ENCODE data around the gene RBAK.
"Not testable (repeated sequence)": the region's sequence is repeated elsewhere in the genome, so short reads cannot be mapped to it uniquely, and the experiment has no call there.

Gene RBAK

GRCh38 chr7:5045558-5046396, at the start of gene RBAK:
RBAK (plus strand) TSS chr7:5045860; CDS start chr7:5048077, 2,217 bp downstream.
- peak; percentile 83 for DNase-seq (ENCODE audit: low spot score)

DNA sequence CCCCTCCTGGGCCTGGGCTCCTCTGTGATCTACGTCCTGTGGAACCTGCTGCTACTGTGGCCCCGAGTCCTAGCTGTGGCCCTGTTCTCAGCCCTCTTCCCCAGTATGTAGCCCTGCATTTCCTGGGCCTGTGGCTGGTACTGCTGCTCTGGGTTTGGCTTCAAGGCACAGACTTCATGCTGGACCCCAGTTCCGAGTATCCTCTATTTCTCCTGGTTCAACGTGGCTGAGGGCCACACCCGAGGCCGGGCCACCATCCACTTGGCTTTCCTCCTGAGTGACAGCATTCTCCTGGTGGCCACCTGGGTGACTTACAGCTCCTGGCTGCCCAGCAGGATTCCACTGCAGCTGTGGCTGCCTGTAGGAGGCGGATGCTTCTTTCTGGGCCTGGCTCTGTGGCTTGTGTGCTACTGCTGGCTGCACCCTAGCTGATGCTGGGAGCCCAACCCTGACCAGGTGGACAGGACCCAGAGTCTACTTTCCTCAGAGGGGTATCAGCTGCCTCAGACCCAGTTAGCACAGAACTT, 48.9 kb upstream of the RBAK start:
- DNase-seq (ENCODE audit: low spot score) = no peak

GRCh38 chr7:4998244-4998643, 47.4 kb upstream of the RBAK start:
- no peak for DNase-seq (ENCODE audit: low spot score)

DNA sequence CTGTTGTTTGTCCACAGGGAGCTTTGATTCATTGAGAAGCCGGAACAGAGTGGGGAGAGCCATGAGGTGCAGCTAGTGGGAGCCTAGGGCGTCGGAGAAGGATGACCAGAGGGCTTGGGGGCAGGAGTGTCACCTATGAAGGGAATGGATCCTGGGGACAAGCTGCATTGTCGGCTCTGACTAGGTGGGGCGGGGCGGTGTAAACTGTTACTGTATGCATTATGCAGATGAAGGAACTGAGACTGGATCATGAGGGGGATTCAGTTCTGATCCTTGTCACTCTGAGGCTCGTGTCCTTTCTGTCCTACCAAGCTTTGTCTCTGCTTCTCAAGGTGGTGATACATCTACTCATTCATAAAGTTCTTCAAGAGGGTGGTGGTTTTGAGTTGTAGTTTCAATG, 46.8 kb upstream of the RBAK start:
- no peak for DNase-seq (ENCODE audit: low spot score)

- no peak for DNase-seq (ENCODE audit: low spot score)
These were observed 46.2 kb upstream of the RBAK start for GRCh38 chr7:4999369-4999950.

- DNase-seq (ENCODE audit: low spot score) = no peak
These were observed 44.7 kb upstream of the RBAK start for GRCh38 chr7:5001003-5001402.

DNA sequence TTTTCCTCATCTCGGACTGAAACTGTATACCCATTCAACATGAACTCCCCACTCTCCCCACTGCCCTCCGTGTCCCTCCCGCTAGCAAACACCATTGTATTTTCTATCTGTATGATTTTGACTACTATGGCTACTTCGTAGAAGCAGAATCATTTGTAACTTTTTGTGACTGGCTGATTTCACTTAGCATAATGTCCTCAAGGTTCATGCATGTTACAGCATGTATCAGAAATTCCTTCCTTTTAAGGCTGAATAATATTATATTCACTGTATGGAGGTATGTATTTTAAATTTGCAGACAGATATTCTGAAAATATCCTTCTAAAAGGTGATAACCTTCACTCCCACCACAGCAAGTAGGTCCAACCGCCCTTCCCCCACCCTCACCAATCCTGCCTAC, 43.7 kb upstream of the RBAK start:
- DNase-seq (ENCODE audit: low spot score) = no peak

DNA sequence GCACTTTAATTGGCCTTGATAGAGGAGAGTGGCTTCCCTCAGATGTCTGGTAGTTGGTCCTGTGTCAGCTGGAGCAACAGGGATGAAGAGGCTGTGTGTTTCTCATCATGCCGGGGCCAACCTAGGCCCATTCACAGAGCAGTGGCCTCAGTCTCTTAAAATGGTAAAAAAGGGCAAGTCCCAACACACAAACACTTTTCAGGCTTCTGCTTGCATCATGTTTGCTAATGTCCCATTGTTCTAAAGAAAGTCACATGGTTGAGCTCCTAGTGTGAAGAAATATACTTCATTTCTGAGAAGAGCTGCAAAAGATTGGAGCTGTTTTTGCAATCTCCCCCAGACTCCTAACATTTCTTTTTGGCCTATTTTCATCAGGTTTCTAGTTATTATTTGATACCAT, 40.6 kb upstream of the RBAK start:
- no peak for DNase-seq (ENCODE audit: low spot score)

DNA sequence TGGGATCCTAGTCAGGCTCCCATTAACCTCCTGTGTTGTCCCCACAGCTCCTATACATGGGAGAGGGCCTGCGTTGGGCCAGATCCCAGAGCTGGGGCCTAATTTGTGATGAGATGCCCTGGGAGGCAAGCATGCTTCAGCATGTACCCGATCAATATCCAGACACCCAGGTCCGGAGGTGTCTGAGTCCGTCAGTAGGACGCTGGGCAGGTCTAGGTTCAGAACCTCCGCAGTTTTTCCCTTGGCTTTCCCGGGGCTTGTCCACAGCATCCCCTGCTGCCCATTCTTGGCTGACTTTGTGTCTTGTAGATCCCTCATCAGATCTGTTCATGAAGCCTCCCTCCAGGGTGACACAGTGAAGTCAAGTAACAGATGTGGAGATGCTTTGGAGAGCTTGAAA, 32.7 kb upstream of the RBAK start:
- no peak for DNase-seq (ENCODE audit: low spot score)

DNA sequence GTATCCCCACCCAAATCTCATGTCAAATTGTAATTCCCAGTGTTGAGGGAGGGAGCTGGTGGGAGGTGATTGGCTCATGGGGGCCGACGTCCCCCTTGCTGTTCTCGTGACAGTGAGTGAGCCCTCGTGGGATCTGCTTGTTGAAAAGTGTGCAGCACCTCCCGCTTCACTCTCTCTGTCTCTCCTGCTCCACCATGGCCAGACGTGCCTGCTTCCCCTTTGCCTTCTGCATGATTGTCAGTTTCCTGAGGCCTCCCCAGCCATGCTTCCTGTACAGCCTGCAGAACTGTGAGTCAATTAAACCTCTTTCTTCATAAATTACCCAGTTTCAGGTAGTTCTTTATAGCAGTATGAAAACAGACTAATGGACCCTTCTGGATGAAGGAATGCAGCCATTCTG, 29.7 kb upstream of the RBAK start:
- not testable (repeated sequence) for DNase-seq (ENCODE audit: low spot score)

GRCh38 chr7:5017626-5018025, 28.0 kb upstream of the RBAK start:
- DNase-seq (ENCODE audit: low spot score) = not testable (repeated sequence)

- DNase-seq (ENCODE audit: low spot score) = no peak
These were observed 25.6 kb upstream of the RBAK start for GRCh38 chr7:5020098-5020497.

GRCh38 chr7:5020976-5021550, 24.6 kb upstream of the RBAK start:
- DNase-seq (ENCODE audit: low spot score) = not testable (repeated sequence)

- not testable (repeated sequence) for DNase-seq (ENCODE audit: low spot score)
These were observed 22.0 kb upstream of the RBAK start for GRCh38 chr7:5023626-5024025.

DNA sequence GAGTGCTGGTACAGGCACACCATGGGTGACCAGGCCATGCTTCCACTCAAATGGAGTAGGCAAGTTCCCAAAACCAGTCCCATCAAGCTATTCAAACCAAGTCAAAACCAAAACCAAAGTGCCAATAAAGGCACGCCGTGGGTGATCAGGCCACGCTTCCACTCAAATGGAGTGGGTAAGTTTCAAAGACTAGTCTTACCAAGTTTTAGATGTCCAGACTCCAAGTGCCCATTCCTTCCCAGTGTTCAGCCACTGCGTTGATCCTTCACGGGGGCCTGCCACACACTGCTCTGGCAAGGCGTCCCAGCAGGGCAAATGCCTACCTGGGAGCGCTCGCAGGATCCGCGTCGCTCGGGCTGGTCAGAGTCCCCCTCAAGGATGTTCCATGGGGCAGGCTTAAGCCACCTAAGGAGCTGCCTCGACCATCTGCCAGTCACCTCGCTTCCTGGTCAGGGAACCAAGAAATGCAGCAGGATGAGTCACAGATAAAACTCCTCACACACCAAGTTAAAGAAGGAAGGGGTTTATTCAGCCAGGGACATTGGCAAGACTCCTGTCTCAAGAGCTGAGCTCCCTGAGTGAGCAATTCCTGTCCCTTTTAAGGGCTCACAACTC, 17.8 kb upstream of the RBAK start:
- not testable (repeated sequence) for DNase-seq (ENCODE audit: low spot score)

DNA sequence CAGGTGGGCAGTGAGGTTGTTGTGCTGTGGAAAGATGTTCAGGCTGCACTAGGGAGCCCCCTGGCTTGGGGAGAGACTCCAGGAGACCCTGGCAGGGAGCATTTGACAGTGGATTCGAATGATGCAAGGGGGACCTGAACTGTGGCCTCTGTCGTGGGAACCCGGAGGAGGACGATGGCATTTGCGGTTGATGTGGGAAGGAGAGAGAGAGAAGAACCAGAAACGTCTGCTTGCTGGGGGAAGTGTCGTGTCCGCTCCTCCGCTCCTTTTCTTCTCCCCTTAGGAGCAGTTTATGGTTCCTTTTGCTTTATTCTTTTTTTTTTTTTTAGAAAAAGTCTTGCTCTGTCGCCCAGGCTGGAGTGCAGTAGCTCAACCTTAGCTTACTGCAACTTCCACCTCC, 12.5 kb upstream of the RBAK start:
- DNase-seq (ENCODE audit: low spot score) = not testable (repeated sequence)

DNA sequence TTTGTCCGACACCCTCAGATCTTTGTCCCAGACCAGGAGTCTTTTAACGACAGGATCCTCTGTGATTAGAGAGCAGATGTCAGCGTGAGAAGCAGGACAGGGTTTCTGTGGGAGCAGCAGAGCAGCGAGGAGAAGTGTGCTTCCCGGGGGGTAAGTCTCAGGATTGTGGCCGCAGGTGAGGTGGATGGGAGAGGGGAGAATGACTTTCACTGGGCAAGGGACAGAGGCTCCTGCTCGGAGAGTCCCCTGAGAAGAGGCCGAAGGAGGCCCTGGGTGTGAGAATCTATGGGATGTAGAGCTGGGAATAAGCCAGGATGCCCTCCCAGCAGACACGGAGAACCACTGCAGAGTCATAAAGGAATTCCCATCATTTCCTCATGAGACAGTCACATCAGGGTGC, 10.4 kb upstream of the RBAK start:
- DNase-seq (ENCODE audit: low spot score) = no peak

DNA sequence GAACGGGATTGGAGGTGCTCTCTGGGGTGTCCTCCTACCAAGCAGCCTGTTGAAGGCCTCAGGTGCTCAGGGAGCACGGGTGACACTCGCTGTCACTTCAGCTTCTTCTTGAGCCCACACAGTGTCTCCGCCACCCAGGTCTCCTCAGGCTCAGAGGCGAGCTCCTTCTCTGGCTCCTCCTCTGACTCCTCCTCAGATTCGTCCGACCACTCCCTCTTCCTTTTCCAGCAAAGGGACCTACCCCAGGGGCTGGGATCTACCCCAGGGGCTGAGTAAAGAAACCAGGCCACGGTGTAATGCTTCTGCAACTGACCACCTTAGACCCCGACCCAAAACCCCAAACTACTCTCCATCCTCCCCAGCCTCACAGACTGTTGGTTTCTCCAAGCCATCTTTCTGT, 9.2 kb upstream of the RBAK start:
- no peak for DNase-seq (ENCODE audit: low spot score)

GRCh38 chr7:5041047-5041446, 4.6 kb upstream of the RBAK start:
- DNase-seq (ENCODE audit: low spot score) = no peak

DNA sequence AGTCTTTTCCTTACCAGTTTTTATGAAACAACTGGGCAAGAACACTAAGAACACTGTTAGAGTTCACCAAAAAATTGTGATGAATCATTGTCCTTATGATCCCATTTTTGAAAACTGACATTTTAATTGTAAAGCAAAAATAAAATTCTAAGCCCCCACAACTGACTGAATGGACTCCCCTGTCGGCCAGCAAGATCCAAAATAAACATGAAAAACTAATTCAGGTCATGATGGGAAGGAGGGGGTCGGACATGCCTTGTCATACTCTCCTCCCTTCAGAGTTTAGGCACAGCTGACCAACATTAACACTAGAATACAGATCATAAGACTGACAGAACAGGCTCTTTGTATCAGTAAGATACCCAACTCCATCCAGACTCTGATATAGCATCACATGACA, 2.0 kb upstream of the RBAK start:
- DNase-seq (ENCODE audit: low spot score) = no peak

DNA sequence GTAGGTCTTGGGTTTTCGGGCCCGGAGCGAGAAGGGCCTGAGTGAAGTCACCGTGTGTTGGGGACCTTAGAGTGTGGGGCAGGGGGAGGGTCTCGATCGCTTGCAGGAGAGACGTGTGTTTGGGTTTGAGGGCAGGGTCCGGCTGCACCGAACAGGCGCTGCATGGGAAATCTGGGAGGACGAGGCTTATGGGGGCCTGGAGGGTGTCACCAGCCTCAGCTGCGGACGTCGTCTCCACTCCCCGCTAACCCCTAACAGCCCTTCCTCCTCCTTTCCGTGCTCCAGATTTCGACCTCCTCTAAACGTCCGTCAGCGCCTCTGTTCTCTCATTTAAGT, 705 bp downstream of the RBAK start:
- peak; percentile 10 for DNase-seq (ENCODE audit: low spot score)

DNA sequence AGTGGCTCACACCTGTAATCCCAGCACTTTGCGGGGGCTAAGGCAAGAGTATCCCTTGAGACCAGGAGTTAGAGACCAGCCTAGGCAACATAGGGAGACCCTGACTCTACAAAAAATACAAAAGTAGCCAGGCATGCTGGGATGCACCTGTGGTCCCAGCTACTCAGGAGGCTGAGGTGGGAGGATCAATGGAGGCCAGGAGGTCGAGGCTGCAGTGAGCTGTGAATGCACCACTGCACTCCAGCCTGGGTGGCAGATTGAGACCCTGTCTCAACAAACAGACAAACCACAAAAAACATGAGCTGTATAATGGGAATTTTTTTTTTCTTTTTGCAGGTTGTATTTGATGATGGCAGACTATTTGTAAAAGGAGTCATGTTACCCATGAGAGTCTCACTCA, 1.5 kb downstream of the RBAK start:
- not testable (repeated sequence) for DNase-seq (ENCODE audit: low spot score)

GRCh38 chr7:5050676-5051075, 5.0 kb downstream of the RBAK start:
- DNase-seq (ENCODE audit: low spot score) = no peak

Measured in HuH-7 (cell line).